ENCODE data around the gene STK24. TPM values are rescaled to one million over a fixed set of nuclear protein-coding genes. Genes with fewer than 3 reads are reported as not detected.

Gene STK24
- total RNA-seq, 6 experiments from 2014 or later = 72.2 to 89.8 (median 80.5) TPM

- peaks cover 44% of the 10 kb centered on the region for H3K36me3 Mint-ChIP-seq (ENCODE audit: low read depth)
- peak overlapping the region; percentile 47; the same call in 1 of the 2 replicates for H3K4me3 Mint-ChIP-seq
- H3K27me3 Mint-ChIP-seq (ENCODE audit: insufficient read depth) = peaks cover 31% of the 10 kb centered on the region
- no peak for DNase-seq
- H3K27ac Mint-ChIP-seq = peak overlapping the region; percentile 94
- H3K9me3 Mint-ChIP-seq = no peaks in the 10 kb centered on the region
- H3K4me1 Mint-ChIP-seq (ENCODE audit: low read depth) = peaks cover 30% of the 10 kb centered on the region
- TF ChIP-seq CTCF (IDR thresholded peaks at IDR 0.05) = no peak
Measured at GRCh38 chr13:98444381-98444780, 132.5 kb downstream of the STK24 start.

- no peak for DNase-seq
- Mint-ChIP-seq H3K27ac (peak overlapping the region; percentile 94), H3K4me3 (peak overlapping the region; percentile 47; the same call in 1 of the 2 replicates), H3K27me3 (ENCODE audit: insufficient read depth) (peaks cover 29% of the 10 kb centered on the region), H3K36me3 (ENCODE audit: low read depth) (peaks cover 39% of the 10 kb centered on the region), H3K4me1 (ENCODE audit: low read depth) (peaks cover 30% of the 10 kb centered on the region), H3K9me3 (no peaks in the 10 kb centered on the region)
- TF ChIP-seq CTCF (IDR thresholded peaks at IDR 0.05) = no peak
Measured at GRCh38 chr13:98443800-98444325, 133.0 kb downstream of the STK24 start.

- DNase-seq = peak; percentile 85
- H3K27ac Mint-ChIP-seq = peak overlapping the region; percentile 94
- peaks cover 28% of the 10 kb centered on the region for H3K27me3 Mint-ChIP-seq (ENCODE audit: insufficient read depth)
- peak overlapping the region; percentile 32 for H3K4me3 Mint-ChIP-seq
- H3K4me1 Mint-ChIP-seq (ENCODE audit: low read depth) = peaks cover 30% of the 10 kb centered on the region
- no peak for TF ChIP-seq CTCF (IDR thresholded peaks at IDR 0.05)
- no peaks in the 10 kb centered on the region for H3K9me3 Mint-ChIP-seq
- H3K36me3 Mint-ChIP-seq (ENCODE audit: low read depth) = peaks cover 33% of the 10 kb centered on the region
Measured at GRCh38 chr13:98443329-98443728, 133.6 kb downstream of the STK24 start.

GRCh38 chr13:98442391-98443230, 134.3 kb downstream of the STK24 start:
- Mint-ChIP-seq H3K27ac (peak overlapping the region; percentile 94), H3K4me3 (peak overlapping the region; percentile 32), H3K27me3 (ENCODE audit: insufficient read depth) (peaks cover 23% of the 10 kb centered on the region), H3K4me1 (ENCODE audit: low read depth) (peaks cover 30% of the 10 kb centered on the region), H3K9me3 (no peaks in the 10 kb centered on the region), H3K36me3 (ENCODE audit: low read depth) (peaks cover 29% of the 10 kb centered on the region)
- TF ChIP-seq CTCF (IDR thresholded peaks at IDR 0.05) = no peak
- no peak for DNase-seq

GRCh38 chr13:98441056-98441676, 135.7 kb downstream of the STK24 start:
- Mint-ChIP-seq H3K4me3 (no peak overlapping the region), H3K4me1 (ENCODE audit: low read depth) (peaks cover 30% of the 10 kb centered on the region), H3K36me3 (ENCODE audit: low read depth) (peaks cover 28% of the 10 kb centered on the region), H3K27ac (no peak overlapping the region), H3K9me3 (no peaks in the 10 kb centered on the region), H3K27me3 (ENCODE audit: insufficient read depth) (peaks cover 23% of the 10 kb centered on the region)
- TF ChIP-seq CTCF (IDR thresholded peaks at IDR 0.05) = no peak
- no peak for DNase-seq
